Upper lobe of left lung (tissue), 6 donors: Measurements from ENCODE around the gene RASGRP3. TPM values are rescaled to one million over a fixed set of nuclear protein-coding genes. Genes with fewer than 3 reads are reported as not detected.

Experiments
- ATAC-seq, 2 donors: fragments of 200-7000 bp; cut with Tn5 transposase; one replicate each; pipeline ENCODE4 v1.9.1; 2022; ENCODE audit warnings: mild to moderate bottlenecking in 2 of 2, moderate library complexity in 2 of 2; ENCODE audit not compliant: low FRiP score in 2 of 2
- DNase-seq, 2 donors: peaks; one replicate each; pipeline ENCODE4 v3.0.0-alpha.2; 2019 to 2020
- H3K27ac ChIP-seq, 4 donors: fragments of 200-600 bp; sonication (generic); one replicate each; pipeline ENCODE4 v1.5.1; 2016 to 2019
- H3K27me3 ChIP-seq, 4 donors: fragments of 200-600 bp; sonication (generic); one replicate each; pipeline ENCODE4 v1.5.1; 2017 to 2019
- H3K36me3 ChIP-seq, 4 donors: fragments of 200-600 bp; sonication (generic); one replicate each; pipeline ENCODE4 v1.5.1; 2016 to 2019
- H3K4me1 ChIP-seq, 4 donors: fragments of 200-600 bp; sonication (generic); one replicate each; pipeline ENCODE4 v1.5.1; 2018 to 2019
- H3K4me3 ChIP-seq, 4 donors: fragments of 200-600 bp; sonication (generic); one replicate each; pipeline ENCODE4 v1.5.1; 2017 to 2019; ENCODE audit warnings: mild to moderate bottlenecking in 2 of 4, moderate library complexity in 1 of 4
- H3K9me3 ChIP-seq, 4 donors: fragments of 200-600 bp; sonication (generic); one replicate each; pipeline ENCODE4 v1.5.1; 2018 to 2019
- EP300 ChIP-seq, 4 donors: sonication (generic); formaldehyde crosslinking; IDR thresholded peaks; one replicate each; pipeline ENCODE4 v1.5.1; 2017; ENCODE audit warnings: antibody characterized with exemption in 4 of 4, control low read depth in 2 of 4
- POLR2A ChIP-seq, 4 donors: fragments of 450-650 bp; IDR thresholded peaks; one replicate each; pipeline ENCODE4 v1.5.1; 2016 to 2017; ENCODE audit warnings: antibody characterized with exemption in 4 of 4, mild to moderate bottlenecking in 2 of 4
- POLR2AphosphoS5 ChIP-seq, 2 donors: sonication (generic); formaldehyde crosslinking; IDR thresholded peaks; one replicate each; pipeline ENCODE4 v1.5.1; 2017; ENCODE audit warnings: antibody characterized with exemption in 2 of 2
- WGBS, 2 donors: methylation state at CpG; one replicate each; pipeline ENCODE4 v1.1.5; 2017 to 2018; 5-methylcytosine and 5-hydroxymethylcytosine counted together
- total RNA-seq, 6 donors: library from RNA; depleted of rRNA in 4 of 6; stranded (reverse); fragments of >200 nt in 4 of 6; gene quantifications; one replicate each; pipeline versions ENCODE4 v1.1.0 to v1.2.1, GENCODE V29; 2016 to 2021
- TF ChIP-seq, protein P1 (sequence below), 6 experiments: fragments of 450-650 bp in 4 of 6; fragments of 200-600 bp in 2 of 6; sonication (generic) in 2 of 6; IDR thresholded peaks; one replicate each; pipeline ENCODE4 v1.5.1; 2016 to 2019; ENCODE audit warnings: antibody characterized with exemption in 6 of 6
- donor health status: DM: no; HTN: no; CAD: no; lungs with moderate emphysema.
- donor health status: DM: no; HTN: yes; CAD: no; lungs with severe emphysema.

The RASGRP3 gene
- total RNA-seq, 6 donors from 2014 or later, result 7.0 to 34.6 (median 14.1) TPM

DNA sequence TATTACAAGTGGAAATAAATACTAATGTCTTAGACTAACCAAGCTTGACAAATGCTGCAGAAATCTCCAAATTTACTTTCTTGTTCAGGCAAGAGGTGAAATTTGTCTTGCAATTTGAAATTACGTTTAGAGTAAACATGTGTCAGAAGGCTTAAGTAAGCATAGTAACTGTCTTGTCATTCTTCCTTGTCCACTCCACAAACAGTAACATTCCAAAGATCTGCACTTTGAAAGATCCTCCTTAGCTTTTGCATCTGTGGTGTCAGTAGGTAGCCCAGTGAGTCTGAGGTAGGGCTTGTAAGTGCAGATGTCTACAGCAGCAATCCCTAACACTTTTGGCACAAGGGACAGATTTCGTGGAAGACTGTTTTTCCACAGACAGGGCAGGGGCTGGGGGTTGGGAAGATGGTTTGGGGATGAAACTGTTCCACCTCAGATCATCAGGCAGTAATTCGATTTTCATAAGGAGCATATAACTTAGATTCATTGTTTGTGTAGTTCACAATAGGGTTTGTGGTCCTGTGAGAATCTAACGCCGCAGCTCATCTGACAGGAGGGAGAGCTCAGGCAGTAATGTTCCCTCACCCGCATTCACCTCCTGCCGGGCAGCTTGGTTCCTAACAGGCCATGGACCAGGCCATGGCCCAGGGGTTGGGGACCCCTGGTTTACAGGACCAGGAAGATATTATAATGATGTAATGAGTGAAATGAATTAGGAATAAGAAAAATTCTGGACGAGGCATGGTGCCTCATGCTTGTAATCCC, 18.6 kb downstream of the RASGRP3 start:
- Histone ChIP-seq H3K27ac (no peak overlapping the region), H3K27me3 (no peaks in the 10 kb centered on the region), H3K4me3 (no peak overlapping the region), H3K36me3 (no peaks in the 10 kb centered on the region), H3K9me3 (no peaks in the 10 kb centered on the region), H3K4me1 (peaks cover 10 to 16% (median 13%) of the 10 kb centered on the region in 4 donors)
- DNase-seq (no peak), ATAC-seq (no peak)
- 77 to 81% methylated on average over 8 of the region's 8 CpGs for WGBS, 2 donors
- no peak for TF ChIP-seq POLR2AphosphoS5 (IDR thresholded peaks at IDR 0.05)

DNA sequence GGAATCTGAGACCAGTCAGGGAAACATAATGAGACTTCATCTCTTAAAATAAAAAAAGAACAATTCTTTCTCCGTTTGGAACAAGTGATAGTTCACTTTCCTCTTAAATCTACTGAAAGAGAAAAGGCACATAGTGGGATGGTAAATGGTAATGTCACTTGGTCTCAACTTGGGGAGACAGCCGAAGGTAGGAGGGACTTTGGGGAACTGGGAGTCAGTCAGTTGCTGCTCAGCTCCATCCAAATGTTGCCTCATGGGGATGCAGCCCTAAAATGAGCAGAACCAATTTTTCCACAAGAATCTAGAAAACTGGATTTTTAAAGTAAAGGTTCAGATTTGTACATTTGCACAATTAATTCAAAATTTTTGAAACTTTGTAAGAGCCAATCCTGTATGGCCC, 19.2 kb downstream of the RASGRP3 start:
- no peak for ATAC-seq
- H3K36me3 ChIP-seq, result no peaks in the 10 kb centered on the region
- H3K27ac ChIP-seq, result no peak overlapping the region
- no peaks in the 10 kb centered on the region for H3K27me3 ChIP-seq
- H3K9me3 ChIP-seq, result no peaks in the 10 kb centered on the region
- DNase-seq, result no peak
- WGBS, 2 donors, result 80 to 91% methylated on average over 2 of the region's 2 CpGs
- peaks cover 10 to 16% (median 13%) of the 10 kb centered on the region in 4 donors for H3K4me1 ChIP-seq
- H3K4me3 ChIP-seq, result no peak overlapping the region
- TF ChIP-seq POLR2A (IDR thresholded peaks at IDR 0.05) (no peak), POLR2AphosphoS5 (IDR thresholded peaks at IDR 0.05) (no peak), EP300 (IDR thresholded peaks at IDR 0.05) (no peak)
- TF ChIP-seq, protein P1, sequence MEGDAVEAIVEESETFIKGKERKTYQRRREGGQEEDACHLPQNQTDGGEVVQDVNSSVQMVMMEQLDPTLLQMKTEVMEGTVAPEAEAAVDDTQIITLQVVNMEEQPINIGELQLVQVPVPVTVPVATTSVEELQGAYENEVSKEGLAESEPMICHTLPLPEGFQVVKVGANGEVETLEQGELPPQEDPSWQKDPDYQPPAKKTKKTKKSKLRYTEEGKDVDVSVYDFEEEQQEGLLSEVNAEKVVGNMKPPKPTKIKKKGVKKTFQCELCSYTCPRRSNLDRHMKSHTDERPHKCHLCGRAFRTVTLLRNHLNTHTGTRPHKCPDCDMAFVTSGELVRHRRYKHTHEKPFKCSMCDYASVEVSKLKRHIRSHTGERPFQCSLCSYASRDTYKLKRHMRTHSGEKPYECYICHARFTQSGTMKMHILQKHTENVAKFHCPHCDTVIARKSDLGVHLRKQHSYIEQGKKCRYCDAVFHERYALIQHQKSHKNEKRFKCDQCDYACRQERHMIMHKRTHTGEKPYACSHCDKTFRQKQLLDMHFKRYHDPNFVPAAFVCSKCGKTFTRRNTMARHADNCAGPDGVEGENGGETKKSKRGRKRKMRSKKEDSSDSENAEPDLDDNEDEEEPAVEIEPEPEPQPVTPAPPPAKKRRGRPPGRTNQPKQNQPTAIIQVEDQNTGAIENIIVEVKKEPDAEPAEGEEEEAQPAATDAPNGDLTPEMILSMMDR (IDR thresholded peaks at IDR 0.05), result no peak

DNA sequence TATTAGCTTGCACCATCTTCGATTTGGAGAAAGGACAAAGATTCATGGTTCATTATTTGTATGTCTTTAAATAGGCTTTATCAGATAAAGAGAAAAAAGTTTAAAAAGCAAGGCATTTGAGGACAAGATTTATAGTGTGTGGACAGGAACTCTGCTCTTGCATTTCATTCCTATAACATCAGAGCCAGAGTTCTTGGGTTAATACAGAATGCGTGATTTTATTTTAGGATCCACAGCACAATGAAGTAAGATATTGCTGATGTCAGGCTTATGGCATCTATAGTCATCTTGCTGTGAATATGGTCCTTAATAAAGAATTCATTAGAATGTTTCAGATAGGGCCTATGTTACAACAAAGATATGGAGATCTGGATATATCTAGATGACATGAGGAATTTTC, 19.7 kb downstream of the RASGRP3 start:
- DNase-seq, result no peak
- Histone ChIP-seq H3K27me3 (no peaks in the 10 kb centered on the region), H3K4me1 (peaks cover 10 to 16% (median 13%) of the 10 kb centered on the region in 4 donors), H3K9me3 (no peaks in the 10 kb centered on the region), H3K4me3 (no peak overlapping the region), H3K36me3 (no peaks in the 10 kb centered on the region), H3K27ac (no peak overlapping the region)
- no peak for ATAC-seq
- TF ChIP-seq EP300 (IDR thresholded peaks at IDR 0.05) (no peak), POLR2AphosphoS5 (IDR thresholded peaks at IDR 0.05) (no peak), POLR2A (IDR thresholded peaks at IDR 0.05) (no peak)
- TF ChIP-seq, protein P1 (IDR thresholded peaks at IDR 0.05), result no peak
- WGBS, 2 donors, result 55 to 69% methylated on average over 2 of the region's 2 CpGs

DNA sequence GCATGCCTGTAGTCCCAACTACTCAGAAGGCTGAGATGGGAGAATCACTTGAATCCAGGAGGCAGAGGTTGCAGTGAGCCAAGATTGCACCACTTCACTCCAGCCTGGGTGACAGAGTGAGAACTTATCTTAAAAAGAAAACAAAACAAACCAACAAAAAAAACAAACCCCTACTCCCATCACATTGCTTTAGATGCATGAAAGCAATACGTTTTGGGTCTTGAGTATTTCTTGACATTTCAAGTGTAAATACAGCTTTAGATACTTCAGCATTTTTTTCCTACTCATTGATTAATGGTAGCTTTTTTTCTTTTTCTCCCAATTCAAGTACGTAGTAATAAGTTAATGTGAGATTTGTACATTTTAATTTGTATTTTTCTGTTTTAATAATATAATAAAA, 20.3 kb downstream of the RASGRP3 start:
- TF ChIP-seq, protein P1 (IDR thresholded peaks at IDR 0.05), result no peak
- TF ChIP-seq EP300 (IDR thresholded peaks at IDR 0.05) (no peak), POLR2AphosphoS5 (IDR thresholded peaks at IDR 0.05) (no peak), POLR2A (IDR thresholded peaks at IDR 0.05) (no peak)
- no peak overlapping the region for H3K27ac ChIP-seq
- H3K4me1 ChIP-seq, result peaks cover 10 to 16% (median 13%) of the 10 kb centered on the region in 4 donors
- H3K27me3 ChIP-seq, result no peaks in the 10 kb centered on the region
- H3K4me3 ChIP-seq, result no peak overlapping the region
- no peaks in the 10 kb centered on the region for H3K9me3 ChIP-seq
- no peaks in the 10 kb centered on the region for H3K36me3 ChIP-seq
- ATAC-seq (no peak), DNase-seq (no peak)
- WGBS, 2 donors, result 32 to 41% methylated on average over 2 of the region's 2 CpGs

DNA sequence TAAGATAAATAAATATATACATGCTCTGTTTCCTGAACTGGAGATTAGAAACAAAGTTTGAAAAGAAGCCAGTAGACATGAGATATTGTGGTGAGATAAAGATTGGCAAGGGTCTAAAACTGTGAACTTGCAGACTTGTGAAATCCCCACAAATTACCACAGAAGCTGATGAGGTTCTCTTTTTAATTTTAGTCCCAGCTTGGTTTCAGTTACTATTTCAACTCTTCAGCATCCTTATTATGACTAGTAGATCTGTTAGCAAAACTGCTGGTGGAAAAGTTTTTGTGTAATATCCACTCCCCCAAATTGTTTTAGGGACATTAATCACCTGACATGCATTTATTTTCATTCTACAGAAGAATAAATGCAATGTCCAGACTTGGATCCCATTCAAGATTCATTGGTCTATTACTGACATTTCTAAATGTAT, 20.8 kb downstream of the RASGRP3 start:
- TF ChIP-seq EP300 (IDR thresholded peaks at IDR 0.05) (no peak), POLR2A (IDR thresholded peaks at IDR 0.05) (no peak), POLR2AphosphoS5 (IDR thresholded peaks at IDR 0.05) (no peak)
- TF ChIP-seq, protein P1 (IDR thresholded peaks at IDR 0.05), result no peak
- H3K4me3 ChIP-seq, result no peak overlapping the region
- no peaks in the 10 kb centered on the region for H3K27me3 ChIP-seq
- H3K36me3 ChIP-seq, result no peaks in the 10 kb centered on the region
- no peak overlapping the region for H3K27ac ChIP-seq
- no peaks in the 10 kb centered on the region for H3K9me3 ChIP-seq
- DNase-seq (no peak), ATAC-seq (no peak)
- peaks cover 10 to 16% (median 13%) of the 10 kb centered on the region in 4 donors for H3K4me1 ChIP-seq
